ENCODE results near the gene COG2.
A peak's percentile ranks its signal among the peaks of the same experiment; 100 is the strongest.
"Not testable (repeated sequence)": the region's sequence is repeated elsewhere in the genome, so short reads cannot be mapped to it uniquely, and the experiment has no call there.

COG2 gene
- 24.3 to 45.1 reads per million in 2 donors for total RNA-seq

- peak; percentile 91 to 98 (median 96) for DNase-seq
These were observed at the start of gene COG2 for GRCh38 chr1:230642263-230642959. Gene COG2, plus strand, starts transcription at chr1:230642481. Its CDS starts 126 bp downstream, at chr1:230642607.

- DNase-seq: no peak
These were observed 49.4 kb upstream of the COG2 start for GRCh38 chr1:230592848-230593414.

GRCh38 chr1:230594214-230594773, 48.0 kb upstream of the COG2 start:
- no peak for DNase-seq

- DNase-seq: no peak
These were observed 47.1 kb upstream of the COG2 start for GRCh38 chr1:230595181-230595580.

- no peak for DNase-seq
These were observed 46.0 kb upstream of the COG2 start for GRCh38 chr1:230596306-230596705.

GRCh38 chr1:230598745-230599144, 43.5 kb upstream of the COG2 start:
- no peak for DNase-seq

GRCh38 chr1:230599926-230600656, 42.2 kb upstream of the COG2 start:
- DNase-seq: no peak

- DNase-seq: not testable (repeated sequence)
These were observed 41.5 kb upstream of the COG2 start for GRCh38 chr1:230600657-230601400.

GRCh38 chr1:230609208-230609607, 33.1 kb upstream of the COG2 start:
- DNase-seq: no peak

- no peak for DNase-seq
These were observed 31.7 kb upstream of the COG2 start for GRCh38 chr1:230610589-230610988.

- DNase-seq: no peak
These were observed 31.0 kb upstream of the COG2 start for GRCh38 chr1:230611128-230611877.

- no peak for DNase-seq
These were observed 30.4 kb upstream of the COG2 start for GRCh38 chr1:230611878-230612235.

GRCh38 chr1:230612651-230613050, 29.6 kb upstream of the COG2 start:
- no peak for DNase-seq

- DNase-seq: no peak
These were observed 28.2 kb upstream of the COG2 start for GRCh38 chr1:230614121-230614520.

- no peak for DNase-seq
These were observed 23.7 kb upstream of the COG2 start for GRCh38 chr1:230618537-230618936.

GRCh38 chr1:230620649-230621323, 21.5 kb upstream of the COG2 start:
- DNase-seq: no peak

GRCh38 chr1:230621324-230622030, 20.8 kb upstream of the COG2 start:
- no peak for DNase-seq

- no peak for DNase-seq
These were observed 20.1 kb upstream of the COG2 start for GRCh38 chr1:230622151-230622550.

GRCh38 chr1:230624097-230624713, 18.1 kb upstream of the COG2 start:
- DNase-seq: no peak

- no peak for DNase-seq
These were observed 16.0 kb upstream of the COG2 start for GRCh38 chr1:230626232-230626631.

Data from T-helper 2 cell (primary cell).